HepG2 (cell line): Measurements from ENCODE around the gene CARMIL3. TPM values are rescaled to one million over a fixed set of nuclear protein-coding genes. Genes with fewer than 3 reads are reported as not detected.

Experiments
- ARID5B ChIP-seq: IDR thresholded peaks from 2 replicates; pipeline ENCODE4 v1.4.0; 2020; ENCODE audit warnings: mild to moderate bottlenecking, missing genetic modification reagents
- ATAD3A ChIP-seq: sonication (generic); formaldehyde crosslinking; IDR thresholded peaks from 2 replicates; pipeline ENCODE4 v1.4.0; 2020; ENCODE audit warnings: missing genetic modification reagents
- ETV5 ChIP-seq: IDR thresholded peaks from 2 replicates; pipeline ENCODE4 v1.6.1; 2018; ENCODE audit warnings: missing biosample characterization, missing genetic modification reagents, inconsistent platforms, borderline replicate concordance
- FOSL2 ChIP-seq: sonication (generic); formaldehyde crosslinking; IDR thresholded peaks from 2 replicates; pipeline ENCODE4 v1.4.0; 2020; ENCODE audit warnings: missing genetic modification reagents
- HNRNPUL1 ChIP-seq: fragments of 200-400 bp; formaldehyde crosslinking; IDR thresholded peaks from 2 replicates; pipeline ENCODE4 v1.6.1; 2017; ENCODE audit warnings: low read depth, mild to moderate bottlenecking, low read length, moderate library complexity
- NCOA1 ChIP-seq: sonication (generic); formaldehyde crosslinking; IDR thresholded peaks from 2 replicates; pipeline ENCODE4 v1.9.0; 2021; ENCODE audit warnings: missing genetic modification reagents
- RXRB ChIP-seq: IDR thresholded peaks from 2 replicates; pipeline ENCODE4 v1.6.1; 2016; ENCODE audit warnings: borderline replicate concordance, missing genetic modification reagents, missing compliant biosample characterization
- SALL1 ChIP-seq: sonication (generic); formaldehyde crosslinking; IDR thresholded peaks from 2 replicates; pipeline ENCODE4 v1.8.0; 2022; ENCODE audit warnings: mild to moderate bottlenecking, missing genetic modification reagents
- SMAD1 ChIP-seq: sonication (generic); formaldehyde crosslinking; IDR thresholded peaks from 2 replicates; pipeline ENCODE4 v1.4.0; 2020; ENCODE audit warnings: missing genetic modification reagents, low read depth, mild to moderate bottlenecking, borderline replicate concordance
- SMARCE1 ChIP-seq: fragments of 450-650 bp; IDR thresholded peaks from 2 replicates; pipeline ENCODE4 v1.6.1; 2017; ENCODE audit warnings: borderline replicate concordance
- SRSF1 ChIP-seq: fragments of 200-400 bp; formaldehyde crosslinking; optimal IDR thresholded peaks from 2 replicates; pipeline ENCODE3; 2017; ENCODE audit warnings: mild to moderate bottlenecking, low read depth, low read length, moderate library complexity
- XBP1 ChIP-seq: sonication (generic); formaldehyde crosslinking; IDR thresholded peaks from 2 replicates; pipeline ENCODE4 v1.5.0; 2020; ENCODE audit warnings: missing genetic modification reagents
- ZFP37 ChIP-seq: sonication (generic); formaldehyde crosslinking; IDR thresholded peaks from 2 replicates; pipeline ENCODE4 v1.4.0; 2020; ENCODE audit warnings: missing genetic modification reagents, borderline replicate concordance
- ZHX1 ChIP-seq: sonication (generic); formaldehyde crosslinking; IDR thresholded peaks from 2 replicates; pipeline ENCODE4 v1.8.1; 2022; ENCODE audit warnings: low read depth, mild to moderate bottlenecking, missing genetic modification reagents
- ZMYM2 ChIP-seq: sonication (generic); formaldehyde crosslinking; IDR thresholded peaks from 2 replicates; pipeline ENCODE4 v1.8.0; 2022; ENCODE audit warnings: mild to moderate bottlenecking, missing genetic modification reagents
- ZMYM3 ChIP-seq: sonication (generic); formaldehyde crosslinking; IDR thresholded peaks from 2 replicates; pipeline ENCODE4 v1.5.1; 2020; ENCODE audit warnings: mild to moderate bottlenecking, missing genetic modification reagents
- ZNF18 ChIP-seq: sonication (generic); formaldehyde crosslinking; IDR thresholded peaks from 2 replicates; pipeline ENCODE4 v1.8.0; 2022; ENCODE audit warnings: mild to moderate bottlenecking, missing genetic modification reagents; ENCODE audit not compliant: insufficient replicate concordance
- ZNF34 ChIP-seq: sonication (generic); formaldehyde crosslinking; IDR thresholded peaks from 2 replicates; pipeline ENCODE4 v1.4.0; 2020; ENCODE audit warnings: mild to moderate bottlenecking, missing genetic modification reagents, borderline replicate concordance
- ZNF530 ChIP-seq: sonication (generic); formaldehyde crosslinking; IDR thresholded peaks from 2 replicates; pipeline ENCODE4 v1.5.0; 2020; ENCODE audit warnings: low read depth, mild to moderate bottlenecking, missing genetic modification reagents
- ZNF556 ChIP-seq: sonication (generic); formaldehyde crosslinking; IDR thresholded peaks from 2 replicates; pipeline ENCODE4 v1.4.0; 2020; ENCODE audit warnings: mild to moderate bottlenecking, missing genetic modification reagents, borderline replicate concordance
- ZNF674 ChIP-seq: sonication (generic); formaldehyde crosslinking; IDR thresholded peaks from 2 replicates; pipeline ENCODE4 v1.5.0; 2020; ENCODE audit warnings: low read depth, mild to moderate bottlenecking, missing genetic modification reagents
- ZNF878 ChIP-seq: sonication (generic); formaldehyde crosslinking; IDR thresholded peaks from 2 replicates; pipeline ENCODE4 v1.8.1; 2023; ENCODE audit warnings: mild to moderate bottlenecking, missing genetic modification reagents, moderate library complexity
- polyA plus RNA-seq, 8 experiments: library from polyadenylated mRNA; depleted of rRNA in 3 of 8; stranded (reverse) in 7 of 8; unstranded in 1 of 8; fragments of >200 nt; fragmentation: Illumina TruSeq in 4 of 8; extraction: Trizol in 4 of 8; gene quantifications; 2 replicates each; pipeline versions ENCODE4 v1.2.1 to v1.2.3, GENCODE V29; 2011 to 2016; ENCODE audit warnings: low read depth in 4 of 8, missing spikeins in 1 of 8, mixed read lengths in 1 of 8; ENCODE audit not compliant: insufficient read depth in 1 of 8
- total RNA-seq, 5 experiments: library from RNA; depleted of rRNA; stranded (reverse); fragments of >200 nt; fragmentation: Illumina TruSeq; extraction: Trizol; gene quantifications; 2 replicates each; pipeline ENCODE4 v1.2.3, GENCODE V29; 2016; ENCODE audit warnings: low read depth in 1 of 5

The CARMIL3 gene
- total and polyA plus RNA-seq, 2 of the 13 experiments (the other 11 are each of a cell fraction or from before 2014, with no cell fraction given), result 0.27 to 0.55 TPM

GRCh38 chr14:24036169-24036962, 15.4 kb upstream of the CARMIL3 start (continued):
- TF ChIP-seq ZHX1 (CRISPR knock-in tag), result peak; percentile 18; the same call in 1 of the 2 replicates
- TF ChIP-seq ATAD3A (CRISPR knock-in tag), result no peak
- TF ChIP-seq XBP1, result no peak
- TF ChIP-seq SALL1 (CRISPR knock-in tag), result peak; percentile 82
- TF ChIP-seq FOSL2 (CRISPR knock-in tag), result peak; percentile 57
- TF ChIP-seq RXRB, result peak; percentile 83
- peak; percentile 83 for TF ChIP-seq ZMYM3 (CRISPR knock-in tag)
- TF ChIP-seq SRSF1, result no peak
- peak; percentile 63; the same call in 1 of the 2 replicates for TF ChIP-seq NCOA1 (CRISPR knock-in tag)
- no peak for TF ChIP-seq ZFP37 (CRISPR knock-in tag)
- peak; percentile 59; the same call in 1 of the 2 replicates for TF ChIP-seq ZMYM2 (CRISPR knock-in tag)
- peak; percentile 72; the same call in 1 of the 2 replicates for TF ChIP-seq SMAD1 (CRISPR knock-in tag)
- peak; percentile 80 for TF ChIP-seq ZNF556 (CRISPR knock-in tag)
- TF ChIP-seq HNRNPUL1, result no peak
- peak; percentile 36; the same call in 1 of the 2 replicates for TF ChIP-seq ETV5 (CRISPR knock-in tag)
- no peak for TF ChIP-seq SMARCE1
- TF ChIP-seq ZNF530 (CRISPR knock-in tag), result no peak
- TF ChIP-seq ZNF34 (CRISPR knock-in tag), result peak; percentile 42; the same call in 1 of the 2 replicates
- TF ChIP-seq ZNF18 (CRISPR knock-in tag), result no peak
- peak; percentile 62 for TF ChIP-seq ARID5B
- TF ChIP-seq ZNF674 (CRISPR knock-in tag), result peak; percentile 77; the same call in 1 of the 2 replicates
- TF ChIP-seq ZNF878 (CRISPR knock-in tag), result no peak
